ENCODE data around the gene HGFAC.

- TF ChIP-seq CTCF (IDR thresholded peaks at IDR 0.05) (no peak), POLR2A (IDR thresholded peaks at IDR 0.05) (no peak)
Measured at GRCh38 chr4:3413217-3413671, 28.5 kb upstream of the HGFAC start.
